ENCODE data around the gene GJA8. TPM values are rescaled to one million over a fixed set of nuclear protein-coding genes. Genes with fewer than 3 reads are reported as not detected.

The GJA8 gene
- total RNA-seq, 4 donors from 2014 or later: not detected

DNA sequence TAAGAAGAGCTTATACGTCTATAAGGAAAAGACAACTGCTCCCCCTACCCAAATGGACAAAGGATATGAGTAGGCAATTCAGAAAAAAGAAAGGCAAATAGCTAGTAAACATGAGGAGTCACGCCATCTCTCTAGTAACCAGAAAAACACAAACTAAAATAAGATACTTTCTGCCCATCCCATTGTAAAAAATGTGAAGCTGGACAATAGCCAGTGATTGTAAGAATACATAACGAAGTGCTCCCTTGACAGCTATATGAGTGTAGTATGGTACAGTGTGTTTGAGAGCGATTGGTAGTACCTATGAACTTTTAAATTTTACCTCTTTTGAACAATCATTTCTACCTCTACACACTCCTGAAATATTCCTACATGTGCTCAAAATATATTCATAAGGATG lies 7.5 kb upstream of the GJA8 start:
- intact Hi-C loops (cut with DNase I; ENCODE audit: low total_unique reads): loop anchor here (10.0 kb wide), 3 partner anchors 170 to 400 kb away; no protein-coding TSS in a partner anchor
- WGBS, 2 donors: 52 to 61% methylated on average over 4 of the region's 4 CpGs

DNA sequence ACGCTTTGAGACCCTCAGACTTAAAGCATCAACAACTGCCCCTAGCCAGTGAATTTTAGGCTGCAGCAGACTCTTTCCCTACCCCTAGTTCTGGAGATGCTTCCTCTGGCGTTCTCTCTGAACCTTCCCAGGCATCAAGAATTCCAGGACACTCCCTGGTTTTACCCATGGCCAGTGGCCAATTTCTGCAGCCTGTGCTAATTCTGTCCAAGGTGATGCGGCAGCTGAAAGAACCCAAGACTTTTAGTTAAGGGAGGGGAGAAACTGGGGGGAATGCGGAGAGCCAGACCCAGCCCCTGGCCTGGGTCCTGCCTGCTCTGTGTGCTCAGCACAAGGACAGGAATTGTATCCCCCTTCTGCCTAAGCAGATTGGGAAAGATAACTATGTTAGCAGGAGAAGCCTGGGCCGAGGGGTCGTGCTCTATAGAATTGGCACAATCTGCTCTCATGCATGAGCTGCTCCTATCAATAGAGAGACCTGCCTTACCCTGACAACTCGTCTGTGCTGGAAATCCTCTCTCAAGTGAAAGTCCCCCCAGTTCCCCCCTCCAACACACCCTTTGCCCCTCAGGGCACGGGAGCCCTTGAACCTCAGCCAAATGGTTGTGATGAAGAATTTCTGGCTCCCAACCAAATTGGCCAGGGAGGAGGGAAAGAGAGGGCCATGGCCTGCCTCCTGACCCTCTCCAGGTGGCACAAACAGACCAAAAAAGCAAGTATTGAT lies 5.4 kb upstream of the GJA8 start:
- H3K4me3 ChIP-seq (ENCODE audit: low read depth, poor library complexity, severe bottlenecking): no peak overlapping the region
- DNase-seq (ENCODE audit: low spot score in 2 of 2): no peak
- WGBS, 2 donors: 44 to 49% methylated on average over 8 of the region's 8 CpGs
- intact Hi-C loops (cut with DNase I; ENCODE audit: low total_unique reads): loop anchor here (10.0 kb wide), 3 partner anchors 172 to 402 kb away; no protein-coding TSS in a partner anchor
- TF ChIP-seq POLR2A (IDR thresholded peaks at IDR 0.05): no peak
- TF ChIP-seq, protein P1, sequence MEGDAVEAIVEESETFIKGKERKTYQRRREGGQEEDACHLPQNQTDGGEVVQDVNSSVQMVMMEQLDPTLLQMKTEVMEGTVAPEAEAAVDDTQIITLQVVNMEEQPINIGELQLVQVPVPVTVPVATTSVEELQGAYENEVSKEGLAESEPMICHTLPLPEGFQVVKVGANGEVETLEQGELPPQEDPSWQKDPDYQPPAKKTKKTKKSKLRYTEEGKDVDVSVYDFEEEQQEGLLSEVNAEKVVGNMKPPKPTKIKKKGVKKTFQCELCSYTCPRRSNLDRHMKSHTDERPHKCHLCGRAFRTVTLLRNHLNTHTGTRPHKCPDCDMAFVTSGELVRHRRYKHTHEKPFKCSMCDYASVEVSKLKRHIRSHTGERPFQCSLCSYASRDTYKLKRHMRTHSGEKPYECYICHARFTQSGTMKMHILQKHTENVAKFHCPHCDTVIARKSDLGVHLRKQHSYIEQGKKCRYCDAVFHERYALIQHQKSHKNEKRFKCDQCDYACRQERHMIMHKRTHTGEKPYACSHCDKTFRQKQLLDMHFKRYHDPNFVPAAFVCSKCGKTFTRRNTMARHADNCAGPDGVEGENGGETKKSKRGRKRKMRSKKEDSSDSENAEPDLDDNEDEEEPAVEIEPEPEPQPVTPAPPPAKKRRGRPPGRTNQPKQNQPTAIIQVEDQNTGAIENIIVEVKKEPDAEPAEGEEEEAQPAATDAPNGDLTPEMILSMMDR (IDR thresholded peaks at IDR 0.05): no peak

More for the DNA sequence above, 7.5 kb upstream of the GJA8 start:
- TF ChIP-seq, protein P1 (IDR thresholded peaks at IDR 0.05): no peak
- no peak for TF ChIP-seq POLR2A (IDR thresholded peaks at IDR 0.05)
- no peak for DNase-seq (ENCODE audit: low spot score in 2 of 2)
- H3K4me3 ChIP-seq (ENCODE audit: low read depth, poor library complexity, severe bottlenecking): no peak overlapping the region

DNA sequence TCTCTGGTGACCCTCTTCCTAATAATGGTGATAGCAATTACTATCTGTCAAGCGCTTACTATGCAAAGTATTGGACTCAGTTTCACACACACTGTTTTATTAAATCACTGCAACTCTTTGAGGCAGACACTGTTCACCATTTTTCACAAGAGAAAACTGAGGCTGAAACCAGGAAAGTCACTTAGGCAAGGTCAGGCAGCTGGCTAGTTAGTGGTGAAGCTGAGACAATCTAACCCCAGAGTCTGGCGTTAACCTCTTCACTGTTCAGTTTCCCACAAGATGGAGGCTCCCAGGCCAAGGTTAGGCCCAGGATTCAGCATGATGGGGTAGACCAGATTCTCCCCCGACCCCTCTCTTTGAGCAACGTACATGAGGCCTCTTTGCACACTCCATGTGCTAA lies 4.8 kb upstream of the GJA8 start:
- intact Hi-C loops (cut with DNase I; ENCODE audit: low total_unique reads): loop anchor here (10.0 kb wide), 3 partner anchors 173 to 403 kb away; no protein-coding TSS in a partner anchor
- no peak for TF ChIP-seq POLR2A (IDR thresholded peaks at IDR 0.05)
- TF ChIP-seq, protein P1 (IDR thresholded peaks at IDR 0.05): no peak
- 84 to 94% methylated on average over 4 of the region's 4 CpGs for WGBS, 2 donors
- no peak for DNase-seq (ENCODE audit: low spot score in 2 of 2)
- no peak overlapping the region for H3K4me3 ChIP-seq (ENCODE audit: low read depth, poor library complexity, severe bottlenecking)

DNA sequence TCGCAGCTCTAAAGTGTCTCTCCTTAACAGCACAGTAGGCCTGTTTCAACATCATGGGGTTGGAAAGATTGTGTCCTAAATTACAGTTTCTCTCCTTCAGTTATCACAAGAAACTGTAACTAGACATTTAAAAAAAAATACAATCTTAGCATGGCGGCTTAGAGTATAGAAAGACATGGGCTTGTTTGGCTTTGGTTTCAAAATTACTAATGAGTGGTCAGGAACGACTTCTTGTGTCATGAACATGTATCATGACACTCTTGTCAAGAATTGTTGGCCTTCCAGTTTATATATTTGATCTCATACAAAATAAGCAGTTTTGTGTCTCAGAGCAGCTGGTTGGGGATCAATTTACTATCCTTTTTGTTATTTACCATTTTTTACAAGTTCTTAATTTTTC lies 2.1 kb downstream of the GJA8 start:
- no peak for TF ChIP-seq POLR2A (IDR thresholded peaks at IDR 0.05)
- TF ChIP-seq, protein P1 (IDR thresholded peaks at IDR 0.05): no peak
- whole genome bisulfite sequencing, 2 donors: 82 to 83% methylated on average over 3 of the region's 3 CpGs
- no peak overlapping the region for H3K4me3 ChIP-seq (ENCODE audit: low read depth, poor library complexity, severe bottlenecking)
- intact Hi-C loops (cut with DNase I; ENCODE audit: low total_unique reads): no loop called here
- no peak for DNase-seq (ENCODE audit: low spot score in 2 of 2)

DNA sequence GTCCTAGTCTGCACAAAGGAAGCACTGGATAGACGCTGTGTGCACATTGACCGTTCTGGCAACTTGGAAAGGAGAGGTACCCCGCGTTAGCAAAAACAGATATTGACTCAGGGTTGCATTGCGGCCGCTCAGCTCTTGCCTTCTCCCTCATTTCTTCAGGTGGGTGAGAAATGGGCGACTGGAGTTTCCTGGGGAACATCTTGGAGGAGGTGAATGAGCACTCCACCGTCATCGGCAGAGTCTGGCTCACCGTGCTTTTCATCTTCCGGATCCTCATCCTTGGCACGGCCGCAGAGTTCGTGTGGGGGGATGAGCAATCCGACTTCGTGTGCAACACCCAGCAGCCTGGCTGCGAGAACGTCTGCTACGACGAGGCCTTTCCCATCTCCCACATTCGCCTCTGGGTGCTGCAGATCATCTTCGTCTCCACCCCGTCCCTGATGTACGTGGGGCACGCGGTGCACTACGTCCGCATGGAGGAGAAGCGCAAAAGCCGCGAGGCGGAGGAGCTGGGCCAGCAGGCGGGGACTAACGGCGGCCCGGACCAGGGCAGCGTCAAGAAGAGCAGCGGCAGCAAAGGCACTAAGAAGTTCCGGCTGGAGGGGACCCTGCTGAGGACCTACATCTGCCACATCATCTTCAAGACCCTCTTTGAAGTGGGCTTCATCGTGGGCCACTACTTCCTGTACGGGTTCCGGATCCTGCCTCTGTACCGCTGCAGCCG lies 5.4 kb downstream of the GJA8 start:
- TF ChIP-seq, protein P1 (IDR thresholded peaks at IDR 0.05): no peak
- TF ChIP-seq POLR2A (IDR thresholded peaks at IDR 0.05): no peak
- no peak overlapping the region for H3K4me3 ChIP-seq (ENCODE audit: low read depth, poor library complexity, severe bottlenecking)
- no peak for DNase-seq (ENCODE audit: low spot score in 2 of 2)
- 94 to 97% methylated on average over 44 of the region's 44 CpGs for WGBS, 2 donors
- intact Hi-C loops (cut with DNase I; ENCODE audit: low total_unique reads): no loop called here

Measured in lower leg skin (tissue), 4 donors.